ENCODE results near the gene SYNE3.

Gene SYNE3

DNA sequence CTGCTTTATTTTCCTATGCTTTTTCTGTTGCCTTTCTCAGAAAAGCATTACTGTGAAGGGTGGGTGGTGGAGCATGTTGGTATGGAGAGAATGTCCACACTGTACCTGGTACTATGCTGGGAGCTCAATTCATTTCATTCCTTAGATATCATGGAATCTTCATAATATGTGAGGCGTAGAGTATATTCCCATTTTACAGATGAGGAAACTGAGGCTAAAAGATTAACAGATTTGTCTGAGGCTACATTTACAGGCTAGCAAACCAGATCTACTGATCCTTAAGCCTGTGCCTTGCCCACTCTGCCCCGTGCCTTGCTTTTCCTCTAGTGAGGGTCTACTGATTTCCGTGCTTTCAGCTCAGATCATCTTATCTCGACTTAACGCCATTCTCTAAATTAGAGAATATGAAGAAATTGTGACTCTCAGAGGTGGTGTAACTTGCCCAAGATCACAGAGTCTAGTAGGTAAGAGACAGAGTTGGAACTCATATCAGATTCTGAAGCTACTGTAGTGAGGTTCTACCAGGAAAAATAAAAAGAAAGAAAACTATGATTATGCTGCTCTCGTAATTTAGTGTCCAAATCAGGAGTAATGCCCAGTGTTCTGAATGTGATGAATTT, 23.9 kb upstream of the SYNE3 start:
- DNase-seq (ENCODE audit: low read depth), result no peak

GRCh38 chr14:95538801-95539509, 22.5 kb upstream of the SYNE3 start:
- no peak for DNase-seq (ENCODE audit: low read depth)

- DNase-seq (ENCODE audit: low read depth), result no peak
Observed at GRCh38 chr14:95537298-95538089, 21.0 kb upstream of the SYNE3 start.

- DNase-seq (ENCODE audit: low read depth), result no peak
Observed at GRCh38 chr14:95536671-95537070, 20.2 kb upstream of the SYNE3 start.

DNA sequence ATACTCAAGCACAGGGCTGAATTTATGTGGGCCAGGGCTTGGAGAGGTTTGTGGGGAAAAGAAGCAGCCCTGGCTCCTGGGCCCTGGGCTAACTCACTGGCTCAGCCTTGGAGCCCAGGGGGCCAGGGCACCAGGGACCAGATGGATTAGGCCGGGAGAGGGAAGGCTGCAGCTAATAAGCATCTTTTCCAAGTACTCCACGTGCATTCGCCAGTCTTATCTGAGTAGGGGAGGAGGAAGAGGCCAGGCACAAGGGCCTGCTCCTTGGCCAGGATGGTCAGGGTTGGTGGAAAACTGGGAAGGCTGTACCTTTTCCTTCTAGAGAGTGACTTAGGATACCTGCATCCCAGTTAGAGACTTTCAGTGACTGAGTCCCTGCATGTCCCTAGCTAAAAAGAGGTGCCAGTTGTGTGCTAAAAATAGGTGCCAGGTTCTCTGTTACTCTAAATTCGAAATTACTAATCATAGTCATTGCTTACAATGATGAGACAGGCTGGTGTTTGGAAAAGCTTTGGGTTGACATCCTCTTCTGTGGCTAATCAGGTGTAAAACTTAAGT, 19.7 kb upstream of the SYNE3 start:
- DNase-seq (ENCODE audit: low read depth), result no peak

- no peak for DNase-seq (ENCODE audit: low read depth)
Observed at GRCh38 chr14:95535226-95536021, 19.0 kb upstream of the SYNE3 start.

GRCh38 chr14:95534299-95535225, 18.1 kb upstream of the SYNE3 start, which contains the start of gene GLRX5:
Gene GLRX5, plus strand, starts transcription at chr14:95535050. Its CDS starts 40 bp downstream, at chr14:95535090.
- peak; percentile 97 for DNase-seq (ENCODE audit: low read depth)

DNA sequence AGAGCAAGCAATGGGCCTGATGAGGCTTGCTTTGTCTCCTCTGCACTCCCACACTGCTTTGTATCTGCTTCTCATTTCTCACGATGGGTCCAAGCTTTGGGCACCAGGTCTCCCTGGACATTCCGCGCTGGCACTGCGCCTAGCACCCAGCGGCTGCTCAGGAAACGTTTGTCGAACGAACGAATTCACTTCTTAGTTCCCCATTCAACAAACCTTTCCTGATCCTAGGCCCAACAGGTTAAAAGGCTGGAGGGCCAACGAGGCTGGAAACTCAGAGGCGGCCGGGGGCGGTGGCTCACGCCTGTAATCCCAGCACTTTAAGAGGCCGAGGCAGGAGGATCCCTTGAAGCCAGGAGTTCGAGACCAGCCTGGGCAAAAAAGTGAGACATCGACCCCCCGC, 17.4 kb upstream of the SYNE3 start:
- no peak for DNase-seq (ENCODE audit: low read depth)

DNA sequence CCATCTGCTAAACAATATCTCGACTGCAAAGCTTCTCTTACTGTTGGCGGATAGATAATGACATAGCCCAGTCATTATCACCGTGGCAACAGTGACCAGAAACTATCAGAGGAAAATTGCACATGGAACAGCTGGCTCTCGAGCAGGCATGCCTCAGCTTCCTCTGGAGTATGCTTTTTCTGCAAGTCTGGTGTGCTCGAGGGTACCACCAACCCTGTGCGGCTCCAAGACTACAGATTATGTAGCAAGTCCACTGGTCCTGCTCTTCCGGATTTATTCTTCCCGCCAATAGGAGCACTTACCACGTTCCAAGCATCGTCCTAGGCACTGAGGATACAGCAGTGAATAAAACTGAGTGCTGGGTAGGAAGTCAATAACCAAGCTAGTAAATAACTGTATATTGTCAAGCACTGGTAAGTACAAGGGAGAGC, 17.0 kb upstream of the SYNE3 start:
- DNase-seq (ENCODE audit: low read depth), result no peak

DNA sequence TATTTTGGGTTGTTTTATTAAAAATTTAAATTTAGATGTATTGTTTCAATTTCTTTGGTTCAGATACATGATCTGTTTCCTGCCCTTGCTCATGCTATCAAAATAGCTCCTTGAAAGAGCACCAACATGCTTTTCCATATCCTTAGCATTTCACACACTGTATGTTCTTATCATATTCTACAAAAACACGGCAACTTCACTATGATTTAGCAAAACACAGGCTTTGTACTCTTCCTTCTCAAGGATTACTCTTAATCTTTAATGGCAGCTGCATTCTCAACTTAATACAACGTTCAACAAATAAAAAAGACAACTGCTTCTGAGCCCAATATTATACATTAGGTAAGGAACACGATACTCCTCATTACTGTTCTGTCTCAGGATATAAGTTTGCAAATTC, 15.5 kb upstream of the SYNE3 start:
- DNase-seq (ENCODE audit: low read depth), result no peak

- no peak for DNase-seq (ENCODE audit: low read depth)
Observed at GRCh38 chr14:95531473-95531872, 15.0 kb upstream of the SYNE3 start.

DNA sequence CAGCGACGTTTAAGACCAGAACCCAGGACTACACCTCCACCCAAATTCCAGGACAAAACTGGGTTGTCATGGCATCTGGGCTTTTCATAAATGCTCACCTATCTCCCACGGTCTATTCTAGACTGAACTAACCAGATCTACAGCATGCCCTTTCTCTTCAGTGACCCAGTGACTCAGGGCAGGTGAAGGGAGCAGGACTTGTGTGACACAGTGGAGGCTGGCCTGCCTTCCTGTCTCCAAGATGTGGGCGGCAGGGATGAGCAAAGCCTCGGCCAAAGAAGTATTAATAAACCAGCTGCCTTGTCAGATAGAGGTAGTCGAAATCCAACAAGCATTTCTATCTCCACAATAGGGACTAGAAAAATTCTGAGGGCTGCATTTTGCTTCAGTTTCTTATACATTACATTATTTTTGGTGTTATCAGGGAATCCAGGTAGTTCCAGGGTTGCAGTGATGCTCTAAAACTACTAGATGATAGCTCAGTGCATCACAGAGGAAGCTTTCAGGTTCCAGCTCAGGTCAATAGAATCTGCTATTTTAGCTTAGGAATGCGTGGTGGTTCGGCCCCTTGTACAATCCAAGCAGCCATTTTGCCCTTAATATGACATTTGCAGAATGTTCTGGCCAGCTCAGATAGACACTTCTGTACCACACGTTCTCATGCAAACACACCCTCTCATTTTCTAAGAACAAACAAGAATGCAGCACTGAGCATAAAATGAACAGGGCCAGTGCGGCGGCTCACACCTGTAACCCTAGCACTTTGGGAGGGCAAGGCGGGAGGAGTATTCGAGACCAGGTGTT, 14.2 kb upstream of the SYNE3 start:
- DNase-seq (ENCODE audit: low read depth), result no peak

GRCh38 chr14:95529216-95529615, 12.8 kb upstream of the SYNE3 start:
- DNase-seq (ENCODE audit: low read depth), result no peak

GRCh38 chr14:95527387-95528002, 11.0 kb upstream of the SYNE3 start:
- no peak for DNase-seq (ENCODE audit: low read depth)

DNA sequence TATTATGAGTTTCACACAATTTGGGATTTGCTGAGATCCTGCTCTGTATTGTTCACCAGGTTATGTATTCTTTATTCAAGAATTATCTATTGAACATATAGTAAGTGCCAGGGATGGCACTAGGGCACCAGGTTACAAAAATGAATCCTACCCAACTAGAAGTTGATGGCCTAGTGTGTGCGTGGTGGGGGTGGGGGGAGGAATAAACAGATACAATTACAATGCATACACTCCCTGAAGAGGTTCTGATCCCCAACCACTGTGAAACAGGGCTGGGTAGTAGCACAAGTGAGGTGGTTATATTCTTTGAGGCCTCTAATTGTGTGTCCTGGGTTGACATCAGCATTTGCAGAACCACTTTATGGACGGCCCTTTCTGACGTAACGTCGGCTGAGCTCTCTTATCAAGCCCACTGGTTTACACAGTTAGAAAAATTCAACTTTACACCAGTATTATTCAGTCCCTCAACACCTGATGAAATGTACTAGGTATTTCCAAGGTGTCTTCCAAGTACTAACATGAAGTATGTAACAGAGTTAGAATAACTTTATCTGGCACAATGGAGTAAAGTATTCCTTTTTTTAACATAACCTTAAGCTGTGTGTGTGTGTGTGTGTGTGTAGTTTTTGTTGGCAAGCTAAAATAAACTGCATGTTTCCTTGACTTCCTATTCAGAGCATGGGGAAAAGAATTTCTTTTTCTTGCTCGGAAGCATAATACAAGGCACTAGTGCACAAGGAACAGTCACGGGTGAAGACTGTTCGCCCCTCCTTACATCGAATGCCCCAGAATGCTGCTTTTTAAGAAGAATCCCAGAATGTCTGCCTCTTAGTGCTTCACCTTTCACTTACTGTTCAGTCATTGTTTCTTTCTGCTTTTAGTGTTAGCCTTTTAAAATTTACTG, 10.3 kb upstream of the SYNE3 start:
- no peak for DNase-seq (ENCODE audit: low read depth)

- no peak for DNase-seq (ENCODE audit: low read depth)
Observed at GRCh38 chr14:95525999-95526398, 9.5 kb upstream of the SYNE3 start.

DNA sequence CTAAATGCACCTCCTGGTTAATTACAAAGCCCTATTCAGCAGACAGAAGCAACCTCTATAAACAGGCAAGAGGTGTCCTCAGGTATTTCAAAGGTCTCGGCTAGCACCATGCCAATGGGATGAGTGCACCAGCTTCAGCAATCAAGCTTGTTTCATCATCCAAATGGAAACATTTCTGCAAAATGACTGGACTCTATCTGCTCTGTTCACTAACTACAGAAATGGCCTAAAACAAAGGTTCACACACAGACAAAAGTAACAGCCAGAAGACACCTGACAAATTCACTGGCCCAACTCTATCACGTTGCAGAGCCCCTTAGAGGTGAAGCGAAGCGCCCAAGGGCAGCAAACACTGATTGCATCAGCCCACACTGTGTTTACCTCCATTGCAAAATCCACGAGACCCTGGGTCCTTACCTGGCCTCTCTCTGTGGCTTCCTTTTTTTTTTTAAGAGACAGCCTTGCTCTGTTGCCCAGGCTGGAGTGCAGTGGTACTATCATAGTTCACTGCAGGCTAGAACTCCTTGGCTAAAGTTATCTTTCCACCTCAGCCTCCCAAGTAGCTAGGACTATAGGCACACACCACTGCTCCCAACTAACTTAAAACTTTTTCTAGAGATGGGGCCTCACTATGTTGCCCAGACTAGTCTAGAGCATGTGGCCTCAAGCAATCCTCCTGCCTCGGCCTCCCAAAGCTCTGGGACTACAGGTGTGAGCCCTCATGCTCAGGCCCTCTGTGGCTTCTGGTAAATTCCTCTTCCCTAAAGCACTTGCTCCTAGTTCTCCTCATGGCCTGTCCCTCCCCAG, 8.5 kb upstream of the SYNE3 start:
- no peak for DNase-seq (ENCODE audit: low read depth)

Data from T follicular helper cell (primary cell).